Activated naive CD4-positive, alpha-beta T cell treated with anti-CD3 and anti-CD28 coated beads, Interleukin-2, amount 50 U/mL, for 72 hours (primary cell): ENCODE data around the gene GRPR. TPM values are rescaled to one million over a fixed set of nuclear protein-coding genes. Genes with fewer than 3 reads are reported as not detected.

Experiments
- ATAC-seq, 2 donors: fragments of 150-1000 bp; cut with Tn5 transposase; 2 replicates each; pipeline ENCODE4 v1.10.0; 2021; ENCODE audit warnings: mild to moderate bottlenecking in 2 of 2, moderate library complexity in 2 of 2
- DNase-seq, 2 donors: peaks; one replicate each; pipeline ENCODE4 v3.0.0; 2021 to 2022; ENCODE audit warnings: low spot score in 2 of 2
- H3K27ac Mint-ChIP-seq, 2 donors: one replicate each; pipeline ENCODE4 v1.8.0; 2022; ENCODE audit warnings: mild to moderate bottlenecking in 2 of 2, mixed read lengths in 2 of 2
- H3K36me3 Mint-ChIP-seq, 2 donors: one replicate each; pipeline ENCODE4 v1.8.0; 2022; ENCODE audit warnings: mixed read lengths in 2 of 2
- H3K9me3 Mint-ChIP-seq, 2 donors: one replicate each; pipeline ENCODE4 v1.8.0; 2022; ENCODE audit warnings: mixed read lengths in 2 of 2
- total RNA-seq, 2 donors: library from RNA; stranded (reverse); gene quantifications; one replicate each; pipeline ENCODE4 v1.2.3, GENCODE V29; 2022

GRPR gene
- total RNA-seq, 2 donors from 2014 or later: not detected

DNA sequence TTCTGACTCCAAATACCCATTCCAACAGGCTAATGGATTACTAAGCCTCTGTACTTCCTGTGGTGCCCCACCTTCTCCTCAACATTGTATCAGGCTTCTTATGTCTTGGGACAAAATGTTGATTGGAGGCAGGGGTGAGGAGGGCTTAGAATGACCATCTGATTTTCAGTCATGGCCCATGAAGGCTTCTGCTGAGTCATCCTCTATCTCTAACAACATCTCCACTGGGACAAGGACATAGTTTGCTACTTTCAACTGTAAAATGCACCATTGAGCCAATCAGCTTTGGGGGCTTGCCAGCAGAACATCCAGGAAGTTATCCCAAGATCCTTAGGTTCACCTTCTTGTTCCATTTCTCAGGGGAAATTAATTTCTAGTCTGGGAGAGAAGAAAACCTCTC lies 73.5 kb downstream of the GRPR start:
- Mint-ChIP-seq H3K27ac (no peak overlapping the region), H3K9me3 (no peaks in the 10 kb centered on the region), H3K36me3 (no peaks in the 10 kb centered on the region)
- ATAC-seq: no peak
- DNase-seq: no peak

- no peaks in the 10 kb centered on the region for H3K36me3 Mint-ChIP-seq
- ATAC-seq: no peak
- H3K27ac Mint-ChIP-seq: no peak overlapping the region
- no peaks in the 10 kb centered on the region for H3K9me3 Mint-ChIP-seq
- DNase-seq: no peak
Measured at GRCh38 chrX:16199343-16199742, 76.0 kb downstream of the GRPR start.

DNA sequence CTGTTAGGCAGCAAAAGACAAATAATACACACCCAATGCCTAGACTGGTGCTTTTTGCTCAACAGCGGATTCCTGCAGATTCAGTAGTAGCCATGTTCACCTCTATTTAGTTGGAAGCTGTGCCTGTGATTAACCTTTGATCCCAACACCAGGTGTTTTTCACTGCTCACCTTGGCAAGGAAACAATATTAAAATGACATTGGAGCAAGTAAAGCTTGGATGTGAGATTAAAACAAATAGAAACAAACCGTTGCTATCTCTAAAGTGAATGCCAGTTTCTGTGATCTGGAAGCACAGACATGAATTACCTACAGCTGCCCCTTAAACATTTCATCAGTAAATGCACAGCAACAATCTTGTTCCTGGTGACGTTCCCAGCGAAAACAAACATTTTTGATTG lies 79.6 kb downstream of the GRPR start:
- DNase-seq (no peak), ATAC-seq (no peak)
- Mint-ChIP-seq H3K27ac (no peak overlapping the region), H3K36me3 (no peaks in the 10 kb centered on the region), H3K9me3 (no peaks in the 10 kb centered on the region)

Other genes with a start within 250 kb of the GRPR start
- not detected for gene MAGEB17, start 43.9 kb downstream of the GRPR start, total RNA-seq